H9 (cell line): Measurements from ENCODE around the gene LRRC14B. TPM values are rescaled to one million over a fixed set of nuclear protein-coding genes. Genes with fewer than 3 reads are reported as not detected.

Experiments used
- DNase-seq: peaks from one replicate; pipeline ENCODE4 v3.0.0-alpha.2; 2017
- H2AFZ ChIP-seq: one replicate; pipeline ENCODE4 v1.6.1; 2013; ENCODE audit warnings: mild to moderate bottlenecking, low read length, control low read depth, moderate library complexity
- H2AK5ac ChIP-seq: 2 replicates; pipeline ENCODE4 v1.6.1; 2013; ENCODE audit warnings: low read length, control low read depth, mixed read lengths; ENCODE audit not compliant: insufficient read length
- H2BK120ac ChIP-seq: one replicate; pipeline ENCODE4 v1.6.1; 2013; ENCODE audit warnings: low read depth, mild to moderate bottlenecking, low read length, control low read depth, inconsistent platforms; ENCODE audit not compliant: poor library complexity, severe bottlenecking
- H2BK12ac ChIP-seq: 2 replicates; pipeline ENCODE4 v1.6.1; 2013; ENCODE audit warnings: low read length, control low read depth, mixed read lengths, low read depth; ENCODE audit not compliant: insufficient read length
- H2BK15ac ChIP-seq: 2 replicates; pipeline ENCODE4 v1.6.1; 2013; ENCODE audit warnings: low read depth, low read length, control low read depth
- H2BK20ac ChIP-seq: one replicate; pipeline ENCODE4 v1.6.1; 2013; ENCODE audit warnings: low read depth, mild to moderate bottlenecking, low read length, control low read depth, inconsistent platforms; ENCODE audit not compliant: poor library complexity, severe bottlenecking
- H2BK5ac ChIP-seq: 2 replicates; pipeline ENCODE4 v1.6.1; 2013; ENCODE audit warnings: low read length, control low read depth, mixed read lengths; ENCODE audit not compliant: insufficient read length
- H3K14ac ChIP-seq: 2 replicates; pipeline ENCODE4 v1.6.1; 2013; ENCODE audit warnings: low read length, control low read depth; ENCODE audit not compliant: insufficient read depth
- H3K18ac ChIP-seq: 2 replicates; pipeline ENCODE4 v1.6.1; 2013; ENCODE audit warnings: low read depth, mild to moderate bottlenecking, mixed read lengths, low read length, control low read depth; ENCODE audit not compliant: insufficient read length
- H3K23ac ChIP-seq: 2 replicates; pipeline ENCODE4 v1.6.1; 2013; ENCODE audit warnings: low read length, control low read depth, mixed read lengths, low read depth; ENCODE audit not compliant: insufficient read length
- H3K23me2 ChIP-seq: 2 replicates; pipeline ENCODE4 v1.6.1; 2013; ENCODE audit warnings: low read depth, mild to moderate bottlenecking, mixed read lengths, low read length, control low read depth; ENCODE audit not compliant: insufficient read length, poor library complexity, severe bottlenecking
- H3K27ac ChIP-seq: 2 replicates; pipeline ENCODE4 v1.5.1; 2013; ENCODE audit warnings: low read length, control low read depth, mixed read lengths, low read depth; ENCODE audit not compliant: insufficient read length
- H3K27me3 ChIP-seq: 2 replicates; pipeline ENCODE4 v1.6.1; 2013; ENCODE audit warnings: low read length, control low read depth, inconsistent platforms; ENCODE audit not compliant: insufficient read depth
- H3K4ac ChIP-seq: 2 replicates; pipeline ENCODE4 v1.6.1; 2013; ENCODE audit warnings: low read depth, mild to moderate bottlenecking, control low read depth, inconsistent platforms, low read length, moderate library complexity
- H3K4me1 ChIP-seq: 2 replicates; pipeline ENCODE4 v1.6.1; 2013; ENCODE audit warnings: low read length, control low read depth, inconsistent platforms; ENCODE audit not compliant: insufficient read depth
- H3K4me2 ChIP-seq: 2 replicates; pipeline ENCODE4 v1.6.1; 2013; ENCODE audit warnings: low read length, control low read depth, mixed read lengths; ENCODE audit not compliant: insufficient read length, insufficient read depth
- H3K56ac ChIP-seq: 2 replicates; pipeline ENCODE4 v1.6.1; 2013; ENCODE audit warnings: low read depth, mild to moderate bottlenecking, mixed read lengths, low read length, control low read depth; ENCODE audit not compliant: insufficient read length
- H3K79me1 ChIP-seq: 2 replicates; pipeline ENCODE4 v1.6.1; 2013; ENCODE audit warnings: low read depth, mild to moderate bottlenecking, moderate library complexity, low read length, control low read depth, inconsistent platforms; ENCODE audit not compliant: insufficient read depth, poor library complexity, severe bottlenecking
- H3K79me2 ChIP-seq: 2 replicates; pipeline ENCODE4 v1.6.1; 2013; ENCODE audit warnings: low read length, control low read depth, inconsistent platforms; ENCODE audit not compliant: insufficient read depth
- H3K9ac ChIP-seq: 2 replicates; pipeline ENCODE4 v1.6.1; 2013; ENCODE audit warnings: low read length, control low read depth, mixed read lengths; ENCODE audit not compliant: insufficient read length; ENCODE audit errors: extremely low read depth
- H3K9me3 ChIP-seq: one replicate; pipeline ENCODE4 v1.6.1; 2013; ENCODE audit warnings: low read depth, low read length, inconsistent platforms; ENCODE audit not compliant: control insufficient read depth
- H3T11ph ChIP-seq: one replicate; pipeline ENCODE4 v1.6.1; 2013; ENCODE audit warnings: mild to moderate bottlenecking, low read length, control low read depth, inconsistent platforms
- H4K20me1 ChIP-seq: one replicate; pipeline ENCODE4 v1.6.1; 2013; ENCODE audit not compliant: control insufficient read depth, insufficient read length, insufficient read depth
- H4K5ac ChIP-seq: 2 replicates; pipeline ENCODE4 v1.6.1; 2013; ENCODE audit warnings: low read depth, mild to moderate bottlenecking, mixed read lengths, low read length, control low read depth; ENCODE audit not compliant: insufficient read length
- H4K8ac ChIP-seq: replicated peaks from 2 replicates; pipeline ENCODE4 v1.6.1; 2013; ENCODE audit warnings: low read length, control low read depth, mixed read lengths, low read depth; ENCODE audit not compliant: insufficient read length
- H4K91ac ChIP-seq: 2 replicates; pipeline ENCODE4 v1.6.1; 2013; ENCODE audit warnings: low read depth, mild to moderate bottlenecking, moderate library complexity, mixed read lengths, low read length, control low read depth; ENCODE audit not compliant: insufficient read length
- H3K27ac Mint-ChIP-seq, 3 experiments: 2 replicates in 2 of 3; 3 replicates in 1 of 3; pipeline ENCODE4 v1.8.0; 2020 to 2021; ENCODE audit warnings: mixed read lengths in 3 of 3, mild to moderate bottlenecking in 1 of 3, moderate library complexity in 1 of 3
- H3K27me3 Mint-ChIP-seq: 2 replicates; pipeline ENCODE4 v1.8.0; 2021; ENCODE audit warnings: low read depth, mild to moderate bottlenecking, moderate library complexity, mixed read lengths
- H3K36me3 Mint-ChIP-seq, 3 experiments: 2 replicates in 2 of 3; 3 replicates in 1 of 3; pipeline ENCODE4 v1.8.0; 2020 to 2021; ENCODE audit warnings: low read depth in 3 of 3, mixed read lengths in 3 of 3; ENCODE audit not compliant: insufficient read depth in 1 of 3
- H3K4me1 Mint-ChIP-seq, 2 experiments: 2 replicates each; pipeline ENCODE4 v1.8.0; 2020; ENCODE audit warnings: mixed read lengths in 2 of 2
- H3K4me3 Mint-ChIP-seq, 2 experiments: 2 replicates in 1 of 2; 3 replicates in 1 of 2; pipeline ENCODE4 v1.8.0; 2020 to 2021; ENCODE audit warnings: mild to moderate bottlenecking in 2 of 2, mixed read lengths in 2 of 2, moderate library complexity in 1 of 2
- H3K9me3 Mint-ChIP-seq, 2 experiments: 2 replicates in 1 of 2; 3 replicates in 1 of 2; pipeline ENCODE4 v1.8.0; 2020; ENCODE audit warnings: mild to moderate bottlenecking in 2 of 2, mixed read lengths in 2 of 2, moderate library complexity in 1 of 2
- CTCF ChIP-seq: fragments of 200-600 bp; sonication (generic); conservative IDR thresholded peaks from 3 replicates; pipeline ENCODE4 v1.8.0; 2021; ENCODE audit warnings: antibody characterized with exemption, mild to moderate bottlenecking
- WGBS: extraction: QIAGEN DNeasy Blood & Tissue Kit; methylation state at CpG from one replicate; pipeline ENCODE4 v1.1.7; 2013; ENCODE audit warnings: missing lambda C conversion rate, low lambda C conversion rate, mixed read lengths; ENCODE audit not compliant: insufficient read length; ENCODE audit errors: extremely low coverage; 5-methylcytosine and 5-hydroxymethylcytosine counted together
- total RNA-seq: library from RNA; stranded (reverse); gene quantifications from 2 replicates; pipeline ENCODE4 v1.2.1, GENCODE V29; 2021

LRRC14B gene
- total RNA-seq, 1 experiment from 2014 or later: not detected

DNA sequence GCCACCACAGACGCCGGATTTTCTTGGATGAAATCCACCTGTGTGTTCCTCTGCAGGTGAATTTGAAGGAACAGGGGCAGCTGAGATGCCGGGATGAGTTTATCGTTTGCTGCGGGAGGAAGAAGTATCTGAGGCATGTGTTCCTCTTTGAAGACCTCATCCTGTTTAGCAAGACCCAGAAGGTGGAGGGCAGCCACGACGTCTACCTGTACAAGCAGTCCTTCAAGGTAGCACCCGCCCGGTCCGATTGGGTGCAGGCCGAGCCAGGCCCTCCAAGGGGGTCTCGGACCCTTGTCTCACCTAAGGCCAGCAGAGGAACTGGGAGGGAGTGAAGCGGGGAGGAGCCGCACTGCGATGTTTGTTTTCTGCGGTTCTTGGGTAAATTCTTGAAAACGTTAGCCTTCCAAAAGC lies 18.4 kb upstream of the LRRC14B start:
- no peak overlapping the region for H2BK120ac ChIP-seq

More for the DNA sequence above, 18.4 kb upstream of the LRRC14B start:
- Mint-ChIP-seq H3K36me3 (peaks cover 4 to 46% (median 41%) of the 10 kb centered on the region in 3 experiments; a peak in 6 of 7 replicates), H3K4me3 (no peak overlapping the region; a peak in 1 of 5 replicates), H3K27ac (peak overlapping the region in 1 of 3 experiments; percentile 57; a peak in 1 of 7 replicates), H3K27me3 (no peaks in the 10 kb centered on the region; the same call in 1 of the 2 replicates), H3K4me1 (no peaks in the 10 kb centered on the region), H3K9me3 (no peaks in the 10 kb centered on the region)
- Histone ChIP-seq H3K14ac (no peak overlapping the region), H3K27ac (no peak overlapping the region), H3K23ac (no peak overlapping the region), H2BK12ac (no peak overlapping the region), H3K27me3 (no peaks in the 10 kb centered on the region), H2AFZ (no peak overlapping the region), H2AK5ac (no peak overlapping the region), H3K79me1 (no peaks in the 10 kb centered on the region), H3K9me3 (no peaks in the 10 kb centered on the region), H3K4ac (no peak overlapping the region), H4K91ac (no peak overlapping the region), H2BK5ac (no peak overlapping the region), H3K56ac (no peak overlapping the region), H3K23me2 (no peaks in the 10 kb centered on the region), H2BK20ac (no peak overlapping the region), H3K79me2 (no peaks in the 10 kb centered on the region), H3K18ac (no peak overlapping the region), H4K20me1 (no peaks in the 10 kb centered on the region), H3T11ph (no peak overlapping the region), H4K5ac (no peak overlapping the region), H3K9ac (no peak overlapping the region), H3K4me2 (no peak overlapping the region), H4K8ac (no peak overlapping the region), H2BK15ac (no peak overlapping the region), H3K4me1 (no peaks in the 10 kb centered on the region)
- WGBS: no CpG with 5 or more reads among the region's 17 CpGs
- no peak for TF ChIP-seq CTCF
- no peak for DNase-seq
